ENCODE results near the gene NEK11. TPM values are rescaled to one million over a fixed set of nuclear protein-coding genes. Genes with fewer than 3 reads are reported as not detected.

NEK11 gene
- total RNA-seq, 1 donor from 2014 or later, result 10.2 TPM

DNA sequence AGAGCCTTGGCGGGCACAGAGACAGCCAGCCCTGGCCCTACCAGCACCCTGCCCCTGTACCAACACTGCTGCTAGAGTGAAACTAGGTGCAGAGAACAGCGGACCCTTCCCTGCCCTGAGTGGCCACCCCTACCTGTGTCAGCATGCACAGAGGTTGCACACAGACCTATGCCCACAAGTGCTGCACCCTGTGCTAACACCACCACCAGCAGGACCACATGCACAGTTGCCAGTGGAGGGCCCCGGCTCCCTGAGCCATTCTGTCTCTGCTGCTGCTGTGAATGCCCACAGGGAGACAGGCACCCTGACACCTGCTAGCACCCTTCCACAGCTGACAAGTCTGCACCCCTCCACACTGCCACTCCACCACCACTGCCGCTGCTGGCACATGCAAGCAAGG, 131.8 kb downstream of the NEK11 start:
- TF ChIP-seq, protein P1, sequence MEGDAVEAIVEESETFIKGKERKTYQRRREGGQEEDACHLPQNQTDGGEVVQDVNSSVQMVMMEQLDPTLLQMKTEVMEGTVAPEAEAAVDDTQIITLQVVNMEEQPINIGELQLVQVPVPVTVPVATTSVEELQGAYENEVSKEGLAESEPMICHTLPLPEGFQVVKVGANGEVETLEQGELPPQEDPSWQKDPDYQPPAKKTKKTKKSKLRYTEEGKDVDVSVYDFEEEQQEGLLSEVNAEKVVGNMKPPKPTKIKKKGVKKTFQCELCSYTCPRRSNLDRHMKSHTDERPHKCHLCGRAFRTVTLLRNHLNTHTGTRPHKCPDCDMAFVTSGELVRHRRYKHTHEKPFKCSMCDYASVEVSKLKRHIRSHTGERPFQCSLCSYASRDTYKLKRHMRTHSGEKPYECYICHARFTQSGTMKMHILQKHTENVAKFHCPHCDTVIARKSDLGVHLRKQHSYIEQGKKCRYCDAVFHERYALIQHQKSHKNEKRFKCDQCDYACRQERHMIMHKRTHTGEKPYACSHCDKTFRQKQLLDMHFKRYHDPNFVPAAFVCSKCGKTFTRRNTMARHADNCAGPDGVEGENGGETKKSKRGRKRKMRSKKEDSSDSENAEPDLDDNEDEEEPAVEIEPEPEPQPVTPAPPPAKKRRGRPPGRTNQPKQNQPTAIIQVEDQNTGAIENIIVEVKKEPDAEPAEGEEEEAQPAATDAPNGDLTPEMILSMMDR (IDR thresholded peaks at IDR 0.05), result no peak
- Histone ChIP-seq H3K4me1 (no peaks in the 10 kb centered on the region), H3K27ac (no peak overlapping the region), H3K36me3 (no peaks in the 10 kb centered on the region), H3K27me3 (ENCODE audit: low read depth) (no peaks in the 10 kb centered on the region), H3K4me3 (no peak overlapping the region), H3K9me3 (no peaks in the 10 kb centered on the region)
- intact Hi-C loops (cut with DNase I), result no loop called here
- ATAC-seq, result no peak
- DNase-seq, result no peak

DNA sequence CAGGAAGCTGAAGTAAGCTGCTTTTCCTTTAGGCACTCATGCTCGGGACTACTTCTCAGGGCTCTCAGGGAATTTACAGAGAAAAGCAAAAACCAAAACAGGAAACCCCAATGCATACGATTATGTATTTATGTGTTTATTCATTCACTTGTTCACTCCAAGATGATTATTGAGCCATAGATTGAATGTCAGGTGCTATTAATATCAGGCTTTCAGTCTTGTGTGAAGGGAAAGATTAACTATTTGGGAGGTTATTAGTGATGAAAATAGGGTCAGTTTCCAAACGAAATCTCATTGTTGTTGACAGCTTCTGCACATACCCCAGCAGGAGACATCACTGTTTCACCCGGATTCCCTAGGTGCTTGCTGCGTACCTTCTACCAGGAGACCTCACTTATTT, 135.8 kb downstream of the NEK11 start:
- no peak for ATAC-seq
- intact Hi-C loops (cut with DNase I), result no loop called here
- TF ChIP-seq, protein P1 (IDR thresholded peaks at IDR 0.05), result no peak
- no peak for DNase-seq
- Histone ChIP-seq H3K9me3 (no peaks in the 10 kb centered on the region), H3K4me1 (no peaks in the 10 kb centered on the region), H3K36me3 (no peaks in the 10 kb centered on the region), H3K27ac (no peak overlapping the region), H3K27me3 (ENCODE audit: low read depth) (no peaks in the 10 kb centered on the region), H3K4me3 (no peak overlapping the region)

DNA sequence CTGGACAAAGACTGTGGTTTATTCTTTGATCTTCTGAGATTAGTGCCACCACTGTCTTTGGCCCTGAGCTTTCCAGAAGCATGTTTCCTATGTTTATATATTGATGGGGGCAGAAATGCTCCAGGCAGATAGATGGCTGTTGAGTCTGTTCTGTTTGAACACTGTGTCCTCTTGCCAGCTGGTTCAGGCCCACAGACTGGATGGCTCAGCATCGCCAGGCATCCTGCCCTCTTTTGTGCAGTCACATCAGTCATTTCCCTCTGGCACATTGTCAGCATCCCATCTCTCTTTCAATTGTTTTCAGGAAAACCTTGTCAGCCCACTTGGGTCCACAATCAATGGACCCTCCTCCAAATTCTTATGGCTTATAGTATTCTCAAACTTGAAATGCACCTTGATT, 141.2 kb downstream of the NEK11 start:
- H3K27ac ChIP-seq, result no peak overlapping the region
- no peak for DNase-seq
- H3K9me3 ChIP-seq, result no peaks in the 10 kb centered on the region
- H3K27me3 ChIP-seq (ENCODE audit: low read depth), result no peaks in the 10 kb centered on the region
- ATAC-seq, result no peak
- H3K4me3 ChIP-seq, result no peak overlapping the region
- no peaks in the 10 kb centered on the region for H3K4me1 ChIP-seq
- TF ChIP-seq, protein P1 (IDR thresholded peaks at IDR 0.05), result no peak
- no peaks in the 10 kb centered on the region for H3K36me3 ChIP-seq
- intact Hi-C loops (cut with DNase I), result no loop called here

DNA sequence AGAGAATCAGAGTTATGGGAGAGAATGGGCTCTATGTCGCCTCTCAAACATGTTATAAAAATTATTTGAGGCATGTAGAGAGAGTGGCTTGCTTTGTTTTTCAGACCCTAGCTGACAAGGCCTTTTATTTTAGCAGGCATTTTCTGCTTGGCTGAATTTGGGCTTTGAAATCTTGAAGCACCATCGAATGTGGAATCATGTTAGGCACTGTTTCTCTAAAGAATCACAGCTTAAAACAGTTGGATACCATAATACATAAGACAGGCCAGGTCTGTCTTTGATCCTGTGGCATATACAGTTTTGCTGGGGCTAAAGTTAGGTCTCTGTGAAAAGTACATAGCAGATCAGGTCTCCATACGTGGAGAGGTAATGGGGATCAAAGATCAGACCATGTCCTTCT, 142.7 kb downstream of the NEK11 start:
- intact Hi-C loops (cut with DNase I), result no loop called here
- no peak overlapping the region for H3K27ac ChIP-seq
- ATAC-seq, result no peak
- H3K4me1 ChIP-seq, result no peaks in the 10 kb centered on the region
- no peak for DNase-seq
- H3K9me3 ChIP-seq, result no peaks in the 10 kb centered on the region
- TF ChIP-seq, protein P1 (IDR thresholded peaks at IDR 0.05), result no peak
- H3K27me3 ChIP-seq (ENCODE audit: low read depth), result no peaks in the 10 kb centered on the region
- H3K4me3 ChIP-seq, result no peak overlapping the region
- H3K36me3 ChIP-seq, result no peaks in the 10 kb centered on the region

DNA sequence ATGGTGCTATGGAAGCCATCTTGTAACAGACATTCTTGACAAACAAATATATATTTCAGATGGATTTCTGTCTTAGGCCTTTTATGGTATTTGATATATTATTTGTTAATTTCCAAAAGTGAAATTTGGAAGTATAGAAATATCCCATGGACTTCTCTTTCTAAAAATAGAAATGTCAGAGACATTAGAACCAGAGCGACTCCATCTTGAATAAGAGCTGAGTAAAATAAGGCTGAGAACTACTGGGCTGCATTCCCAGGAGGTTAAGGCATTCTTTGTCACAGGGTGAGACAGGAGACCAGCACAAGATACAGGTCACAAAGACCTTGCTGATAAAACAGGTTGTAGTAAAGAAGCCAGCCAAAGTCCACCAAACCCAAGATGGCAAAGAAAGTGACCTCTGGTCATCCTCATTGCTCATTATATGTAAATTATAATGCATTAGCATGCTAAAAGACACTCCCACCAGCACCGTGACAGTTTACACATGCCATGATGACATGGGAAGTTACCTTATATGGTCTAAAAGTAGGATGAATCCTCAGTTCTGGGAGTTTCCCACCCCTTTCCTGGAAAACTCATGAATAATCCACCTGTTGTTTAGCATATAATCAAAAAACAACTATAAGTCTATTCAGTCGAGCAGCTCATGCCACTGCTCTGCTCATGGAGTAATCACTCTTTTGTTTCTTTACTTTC, 146.0 kb downstream of the NEK11 start:
- intact Hi-C loops (cut with DNase I), result no loop called here
- DNase-seq (no peak), ATAC-seq (no peak)
- no peaks in the 10 kb centered on the region for H3K36me3 ChIP-seq
- no peaks in the 10 kb centered on the region for H3K27me3 ChIP-seq (ENCODE audit: low read depth)
- no peaks in the 10 kb centered on the region for H3K9me3 ChIP-seq
- no peaks in the 10 kb centered on the region for H3K4me1 ChIP-seq
- no peak overlapping the region for H3K27ac ChIP-seq
- no peak overlapping the region for H3K4me3 ChIP-seq
- TF ChIP-seq, protein P1 (IDR thresholded peaks at IDR 0.05), result no peak
